GM12874 (cell line): Measurements from ENCODE around the gene SAA2.
A peak's percentile ranks its signal among the peaks of the same experiment; 100 is the strongest.

Source experiments
- CTCF ChIP-seq: IDR thresholded peaks from 2 replicates; pipeline ENCODE4 v1.5.1; 2011; ENCODE audit warnings: low read depth, mild to moderate bottlenecking, control low read depth, low read length, moderate library complexity; ENCODE audit not compliant: insufficient read depth

The SAA2 gene

DNA sequence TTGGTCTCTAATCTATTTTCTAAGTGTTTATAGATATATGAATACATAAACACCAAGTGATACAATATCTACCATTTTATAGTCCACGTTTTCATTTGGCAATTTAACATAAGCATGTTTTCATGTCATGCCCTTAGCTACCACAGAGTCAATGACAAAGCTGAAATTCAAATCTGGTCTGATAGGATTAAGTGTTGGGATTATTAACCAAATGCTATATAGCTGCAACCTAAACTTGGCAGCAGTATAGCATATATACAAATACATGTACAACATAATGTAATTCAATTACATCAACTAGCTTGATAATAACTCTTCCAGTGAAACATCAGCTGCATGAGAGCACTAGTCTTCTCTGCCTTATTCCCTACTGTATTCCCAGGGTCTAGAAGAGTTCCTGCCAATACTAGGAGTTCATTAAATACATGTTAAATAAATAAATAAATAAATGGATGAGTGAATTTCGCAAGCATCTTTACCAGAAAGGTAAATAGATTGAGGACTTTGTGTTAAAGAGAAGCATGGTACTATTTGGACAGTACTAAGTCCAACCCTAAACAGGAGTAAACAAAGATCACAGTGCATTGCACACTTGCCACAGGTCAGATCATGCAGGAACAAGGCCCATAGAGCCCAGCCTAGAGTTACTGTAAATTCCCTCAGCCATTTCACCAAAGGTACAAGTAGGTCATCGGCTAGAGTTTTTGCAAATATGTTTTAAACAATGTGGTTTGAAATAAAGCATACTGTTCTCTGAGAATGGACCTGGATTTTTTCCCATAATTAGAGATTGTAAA lies 24.7 kb downstream of the SAA2 start:
- no peak for TF ChIP-seq CTCF

DNA sequence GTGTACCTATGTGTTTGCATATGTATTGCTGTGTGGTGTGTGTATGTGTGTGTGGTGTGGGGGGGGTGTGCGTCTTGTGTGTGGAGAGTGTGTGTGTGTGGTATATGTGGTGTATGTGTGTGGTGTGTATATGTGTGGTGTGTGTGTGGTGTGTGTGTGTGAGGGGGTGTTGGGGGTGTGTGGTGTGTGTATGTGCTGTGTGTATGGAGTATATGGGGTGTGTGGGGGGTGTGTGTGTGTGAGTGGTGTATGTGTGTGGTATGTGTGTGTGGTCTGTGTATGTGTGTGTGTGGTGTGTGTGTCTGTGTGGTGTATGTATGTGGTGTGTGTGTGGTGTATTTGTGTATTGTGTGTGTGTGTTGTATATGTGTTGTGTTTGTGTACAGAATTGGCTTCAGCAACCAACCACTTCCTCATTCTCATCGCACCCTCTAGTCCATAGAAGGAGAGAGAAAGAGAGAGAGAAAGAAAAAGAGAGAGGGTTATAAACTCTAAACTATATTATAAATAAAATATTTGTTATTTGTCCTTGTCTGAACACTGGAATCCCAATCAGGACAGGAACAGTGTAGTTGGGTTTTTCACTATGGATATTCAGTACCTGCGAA lies 25.6 kb downstream of the SAA2 start:
- TF ChIP-seq CTCF = no peak

DNA sequence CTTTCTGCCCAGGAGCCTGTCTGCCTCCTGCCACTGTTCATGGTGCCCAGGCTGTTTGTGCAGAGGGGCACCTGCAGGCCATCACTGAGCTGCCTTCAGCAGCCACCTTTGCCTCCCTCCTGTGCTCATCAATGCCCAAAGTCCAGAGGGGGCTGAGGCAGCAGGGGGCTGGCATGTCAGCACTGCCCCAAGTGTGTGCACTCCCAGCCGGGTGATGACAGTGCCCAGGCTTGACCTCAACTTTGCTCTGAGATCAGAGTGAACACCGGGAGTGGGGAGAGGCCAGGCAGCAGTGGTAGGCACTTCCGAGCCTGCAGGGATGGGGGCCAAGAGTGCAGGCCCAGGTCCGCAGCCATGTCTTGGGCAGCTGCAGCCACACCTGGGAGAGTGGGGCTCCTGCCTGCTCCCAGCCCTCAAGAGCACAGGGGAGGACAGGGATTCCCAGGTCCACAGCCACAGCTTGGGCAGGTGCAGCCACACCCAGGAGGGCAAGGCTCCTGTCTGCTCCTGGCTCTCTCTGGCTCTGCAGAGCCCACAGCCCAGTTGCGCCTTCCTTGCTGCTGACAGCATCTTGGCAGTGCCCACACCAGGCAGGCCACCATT lies 27.1 kb downstream of the SAA2 start:
- no peak for TF ChIP-seq CTCF

DNA sequence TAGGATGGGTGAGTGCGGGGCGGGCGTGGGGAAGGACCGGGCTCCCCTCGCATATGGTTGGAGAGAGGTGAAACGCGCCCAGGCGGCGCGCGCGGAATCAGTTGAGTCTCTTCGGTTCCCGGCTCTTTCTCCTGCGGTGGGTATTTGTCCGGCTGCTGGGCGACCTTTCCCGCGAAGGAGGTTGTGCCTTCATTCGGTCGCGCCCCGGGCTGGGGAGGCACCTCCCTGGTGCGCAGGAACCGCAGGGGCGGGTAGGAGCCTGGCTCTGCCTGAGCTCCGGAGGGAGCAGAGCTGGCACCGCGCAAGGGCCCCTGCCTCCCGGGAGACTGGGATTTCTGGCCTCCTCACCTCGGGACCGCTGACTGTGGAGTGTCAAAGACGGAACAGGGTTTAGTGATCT lies 39.4 kb downstream of the SAA2 start:
- no peak for TF ChIP-seq CTCF

DNA sequence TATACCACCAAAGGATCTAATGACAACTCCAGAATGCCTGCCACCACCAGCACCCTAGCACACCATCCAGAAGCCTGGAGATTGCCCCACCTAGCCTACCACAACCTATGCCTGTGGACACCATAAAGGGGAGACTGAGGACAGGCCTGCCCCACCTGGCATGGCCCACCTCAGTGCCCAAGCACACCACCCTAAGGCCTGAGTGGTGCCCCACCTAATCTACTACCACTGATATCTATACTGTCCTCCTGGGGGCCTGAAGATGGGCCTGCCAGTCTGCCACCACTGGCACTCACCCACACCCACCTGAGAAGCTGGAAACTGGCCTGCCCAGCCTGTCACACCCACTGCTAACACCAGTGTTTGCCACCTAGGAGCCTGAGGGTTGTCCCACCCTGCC lies 43.7 kb downstream of the SAA2 start:
- no peak for TF ChIP-seq CTCF

DNA sequence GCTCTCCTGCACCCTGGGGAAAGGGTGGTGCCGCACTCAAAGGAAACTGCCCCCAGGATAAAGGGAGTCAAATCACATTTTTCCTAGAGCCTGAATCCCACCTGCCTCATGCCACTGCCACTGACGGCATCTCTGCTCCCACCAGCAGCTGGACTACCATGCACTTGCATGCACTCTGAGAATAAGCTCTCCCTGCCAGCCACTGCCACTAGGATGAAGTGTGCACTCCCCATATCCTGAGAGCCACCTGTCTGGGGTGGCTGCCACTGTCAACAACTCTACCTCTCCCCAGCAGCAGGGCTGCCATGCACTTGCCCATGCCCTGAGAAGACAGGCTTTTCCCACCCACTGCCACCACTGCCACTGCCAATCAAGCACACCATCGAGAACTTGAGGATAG lies 44.2 kb downstream of the SAA2 start:
- no peak for TF ChIP-seq CTCF

DNA sequence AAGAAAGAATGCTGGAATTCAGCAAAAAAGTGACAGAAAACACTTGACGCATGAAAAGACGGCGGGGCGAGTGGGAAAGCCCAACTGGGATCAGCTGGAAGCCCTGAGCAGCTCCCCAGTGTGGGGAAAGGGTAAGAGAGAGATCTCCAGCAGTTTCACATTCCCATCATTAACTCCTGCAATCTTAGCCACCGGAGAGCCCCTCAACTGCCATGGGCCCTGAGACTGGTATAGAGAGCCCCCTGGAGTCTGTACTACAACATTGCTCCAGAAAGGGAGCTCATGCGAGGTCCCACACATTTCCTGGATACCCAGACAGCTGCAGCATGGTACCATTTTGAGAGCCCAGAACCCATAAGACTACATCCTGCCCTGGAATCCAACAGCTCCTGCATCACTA lies 44.7 kb downstream of the SAA2 start:
- TF ChIP-seq CTCF = peak; percentile 69
